Fibroblast of mammary gland (primary cell): ENCODE data around the gene PLA2G1B.

ENCODE experiments used
- DNase-seq: peaks from one replicate; pipeline ENCODE4 v3.0.0-alpha.2; 2010; ENCODE audit warnings: low read depth
- H3K4me3 ChIP-seq: 2 replicates; pipeline ENCODE4 v1.5.1; 2011; ENCODE audit warnings: low read depth, mild to moderate bottlenecking, low read length, moderate library complexity; ENCODE audit not compliant: control insufficient read depth
- CTCF ChIP-seq: conservative IDR thresholded peaks from 2 replicates; pipeline ENCODE4 v1.5.1; 2011; ENCODE audit warnings: low read depth, low read length, inconsistent platforms; ENCODE audit not compliant: control insufficient read depth, insufficient read depth

Gene PLA2G1B

GRCh38 chr12:120287491-120287890 is 40.1 kb downstream of the PLA2G1B start:
- no peak for DNase-seq
- no peak overlapping the region for H3K4me3 ChIP-seq
- no peak for TF ChIP-seq CTCF

GRCh38 chr12:120286768-120287490 is 40.6 kb downstream of the PLA2G1B start:
- H3K4me3 ChIP-seq, result no peak overlapping the region
- TF ChIP-seq CTCF, result no peak
- DNase-seq, result no peak

GRCh38 chr12:120284381-120284780 is 43.2 kb downstream of the PLA2G1B start:
- no peak for DNase-seq
- no peak for TF ChIP-seq CTCF
- no peak overlapping the region for H3K4me3 ChIP-seq

GRCh38 chr12:120283318-120283717 is 44.3 kb downstream of the PLA2G1B start:
- DNase-seq, result no peak

GRCh38 chr12:120278137-120279069 is 49.2 kb downstream of the PLA2G1B start:
- no peak overlapping the region for H3K4me3 ChIP-seq
- DNase-seq, result no peak
- no peak for TF ChIP-seq CTCF

More at GRCh38 chr12:120283318-120283717, 44.3 kb downstream of the PLA2G1B start:
- TF ChIP-seq CTCF, result no peak
- no peak overlapping the region for H3K4me3 ChIP-seq

GRCh38 chr12:120276734-120277133 is 50.8 kb downstream of the PLA2G1B start:
- TF ChIP-seq CTCF, result no peak
- DNase-seq, result peak; percentile 54
- H3K4me3 ChIP-seq, result no peak overlapping the region
